ENCODE measurements around the gene PPM1N. TPM values are rescaled to one million over a fixed set of nuclear protein-coding genes. Genes with fewer than 3 reads are reported as not detected.

Gene PPM1N
- total and polyA plus RNA-seq, 2 of the 13 experiments (the other 11 are each of a cell fraction or from before 2014, with no cell fraction given) = 0.31 to 1.8 TPM

- TF ChIP-seq, protein P1, sequence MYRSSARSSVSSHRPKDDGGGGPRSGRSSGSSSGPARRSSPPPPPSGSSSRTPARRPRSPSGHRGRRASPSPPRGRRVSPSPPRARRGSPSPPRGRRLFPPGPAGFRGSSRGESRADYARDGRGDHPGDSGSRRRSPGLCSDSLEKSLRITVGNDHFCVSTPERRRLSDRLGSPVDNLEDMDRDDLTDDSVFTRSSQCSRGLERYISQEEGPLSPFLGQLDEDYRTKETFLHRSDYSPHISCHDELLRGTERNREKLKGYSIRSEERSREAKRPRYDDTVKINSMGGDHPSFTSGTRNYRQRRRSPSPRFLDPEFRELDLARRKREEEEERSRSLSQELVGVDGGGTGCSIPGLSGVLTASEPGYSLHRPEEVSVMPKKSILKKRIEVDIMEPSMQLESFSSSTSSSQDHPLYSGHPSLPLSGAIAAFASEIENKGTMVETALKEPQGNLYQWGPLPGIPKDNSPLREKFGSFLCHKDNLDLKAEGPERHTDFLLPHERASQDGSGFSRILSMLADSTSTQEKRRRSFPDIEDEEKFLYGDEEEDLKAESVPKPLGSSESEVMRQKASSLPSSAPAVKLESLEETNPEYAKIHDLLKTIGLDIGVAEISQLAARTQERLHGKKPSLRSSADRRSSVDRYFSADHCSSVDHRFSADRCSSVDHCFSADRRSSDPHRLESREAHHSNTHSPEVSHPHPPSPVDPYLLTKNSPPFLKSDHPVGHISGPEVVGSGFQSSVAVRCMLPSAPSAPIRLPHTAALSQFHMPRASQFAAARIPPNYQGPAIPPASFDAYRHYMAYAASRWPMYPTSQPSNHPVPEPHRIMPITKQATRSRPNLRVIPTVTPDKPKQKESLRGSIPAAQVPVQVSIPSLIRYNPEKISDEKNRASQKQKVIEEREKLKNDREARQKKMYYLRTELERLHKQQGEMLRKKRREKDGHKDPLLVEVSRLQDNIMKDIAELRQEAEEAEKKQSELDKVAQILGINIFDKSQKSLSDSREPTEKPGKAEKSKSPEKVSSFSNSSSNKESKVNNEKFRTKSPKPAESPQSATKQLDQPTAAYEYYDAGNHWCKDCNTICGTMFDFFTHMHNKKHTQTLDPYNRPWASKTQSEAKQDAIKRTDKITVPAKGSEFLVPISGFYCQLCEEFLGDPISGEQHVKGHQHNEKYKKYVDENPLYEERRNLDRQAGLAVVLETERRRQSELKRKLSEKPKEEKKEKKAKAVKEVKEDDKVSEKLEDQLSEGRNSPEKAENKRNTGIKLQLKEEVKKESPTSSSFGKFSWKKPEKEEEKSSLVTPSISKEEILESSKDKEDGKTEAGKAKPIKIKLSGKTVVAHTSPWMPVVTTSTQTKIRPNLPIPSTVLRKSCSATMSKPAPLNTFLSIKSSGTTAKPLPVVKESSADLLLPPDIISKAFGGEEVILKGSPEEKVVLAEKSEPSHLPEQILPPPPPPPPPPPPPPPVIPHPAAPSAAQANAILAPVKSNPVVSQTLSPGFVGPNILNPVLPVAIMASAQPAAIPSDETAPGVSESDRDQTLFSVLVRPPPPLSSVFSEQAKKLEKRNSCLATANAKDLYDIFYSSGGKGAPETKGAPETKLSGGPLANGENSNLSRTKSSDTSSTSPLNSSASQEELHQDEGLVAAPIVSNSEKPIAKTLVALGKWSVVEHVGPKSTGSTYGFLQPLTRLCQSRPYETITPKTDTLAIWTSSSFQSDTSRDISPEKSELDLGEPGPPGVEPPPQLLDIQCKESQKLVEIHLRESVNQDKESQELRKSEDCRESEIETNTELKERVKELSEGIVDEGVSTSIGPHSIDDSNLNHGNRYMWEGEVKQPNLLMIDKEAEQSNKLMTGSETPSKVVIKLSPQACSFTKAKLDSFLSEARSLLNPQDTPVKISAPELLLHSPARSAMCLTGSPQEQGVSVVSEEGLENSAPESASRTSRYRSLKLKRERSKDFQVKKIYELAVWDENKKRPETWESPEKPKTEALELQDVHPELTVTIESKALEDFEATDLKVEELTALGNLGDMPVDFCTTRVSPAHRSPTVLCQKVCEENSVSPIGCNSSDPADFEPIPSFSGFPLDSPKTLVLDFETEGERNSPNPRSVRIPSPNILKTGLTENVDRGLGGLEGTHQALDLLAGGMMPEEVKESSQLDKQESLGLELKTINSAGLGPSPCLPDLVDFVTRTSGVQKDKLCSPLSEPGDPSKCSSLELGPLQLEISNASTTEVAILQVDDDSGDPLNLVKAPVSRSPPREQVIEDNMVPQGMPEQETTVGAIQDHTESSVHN (CRISPR knock-in tag; IDR thresholded peaks at IDR 0.05) = 0 out of 2 replicates have a peak, but pooled peaks have one; percentile 29
- no peak for TF ChIP-seq ZNF678 (CRISPR knock-in tag; IDR thresholded peaks at IDR 0.05)
- TF ChIP-seq TARDBP (CRISPR knock-in tag; IDR thresholded peaks at IDR 0.05) = no peak
- no peak for TF ChIP-seq DPF2 (CRISPR knock-in tag; IDR thresholded peaks at IDR 0.05; ENCODE audit: borderline replicate concordance, low read depth)
- TF ChIP-seq ZNF317 (CRISPR knock-in tag; IDR thresholded peaks at IDR 0.05) = no peak
- 0 out of 2 replicates have a peak, but pooled peaks have one; percentile 16 for TF ChIP-seq SAP130 (CRISPR knock-in tag; IDR thresholded peaks at IDR 0.05; ENCODE audit: low read depth)
- no peak for TF ChIP-seq ZNF367 (CRISPR knock-in tag; IDR thresholded peaks at IDR 0.05; ENCODE audit: borderline replicate concordance)
- TF ChIP-seq GABPA (IDR thresholded peaks at IDR 0.05; ENCODE audit: low read depth, low read length) = no peak
- no peak for TF ChIP-seq GABPA (CRISPR knock-in tag; IDR thresholded peaks at IDR 0.05; ENCODE audit: low read depth)
- TF ChIP-seq FOXA3 (CRISPR knock-in tag; IDR thresholded peaks at IDR 0.05) = peak; percentile 7; the same call in 1 of the 2 replicates
- no peak for TF ChIP-seq BRF2 (CRISPR knock-in tag; IDR thresholded peaks at IDR 0.05)
- no peak for TF ChIP-seq SUZ12 (IDR thresholded peaks at IDR 0.05; ENCODE audit: low read depth, low read length)
- no peak for TF ChIP-seq IRF1 (CRISPR knock-in tag; IDR thresholded peaks at IDR 0.05; ENCODE audit: low read depth)
- TF ChIP-seq FOSL2 (CRISPR knock-in tag; IDR thresholded peaks at IDR 0.05) = peak; percentile 91
Observed at GRCh38 chr19:45484273-45484945, 13.8 kb upstream of the PPM1N start (continued).
